ENCODE results near the gene ELFN1.
A peak's percentile ranks its signal among the peaks of the same experiment; 100 is the strongest.

ELFN1 gene

DNA sequence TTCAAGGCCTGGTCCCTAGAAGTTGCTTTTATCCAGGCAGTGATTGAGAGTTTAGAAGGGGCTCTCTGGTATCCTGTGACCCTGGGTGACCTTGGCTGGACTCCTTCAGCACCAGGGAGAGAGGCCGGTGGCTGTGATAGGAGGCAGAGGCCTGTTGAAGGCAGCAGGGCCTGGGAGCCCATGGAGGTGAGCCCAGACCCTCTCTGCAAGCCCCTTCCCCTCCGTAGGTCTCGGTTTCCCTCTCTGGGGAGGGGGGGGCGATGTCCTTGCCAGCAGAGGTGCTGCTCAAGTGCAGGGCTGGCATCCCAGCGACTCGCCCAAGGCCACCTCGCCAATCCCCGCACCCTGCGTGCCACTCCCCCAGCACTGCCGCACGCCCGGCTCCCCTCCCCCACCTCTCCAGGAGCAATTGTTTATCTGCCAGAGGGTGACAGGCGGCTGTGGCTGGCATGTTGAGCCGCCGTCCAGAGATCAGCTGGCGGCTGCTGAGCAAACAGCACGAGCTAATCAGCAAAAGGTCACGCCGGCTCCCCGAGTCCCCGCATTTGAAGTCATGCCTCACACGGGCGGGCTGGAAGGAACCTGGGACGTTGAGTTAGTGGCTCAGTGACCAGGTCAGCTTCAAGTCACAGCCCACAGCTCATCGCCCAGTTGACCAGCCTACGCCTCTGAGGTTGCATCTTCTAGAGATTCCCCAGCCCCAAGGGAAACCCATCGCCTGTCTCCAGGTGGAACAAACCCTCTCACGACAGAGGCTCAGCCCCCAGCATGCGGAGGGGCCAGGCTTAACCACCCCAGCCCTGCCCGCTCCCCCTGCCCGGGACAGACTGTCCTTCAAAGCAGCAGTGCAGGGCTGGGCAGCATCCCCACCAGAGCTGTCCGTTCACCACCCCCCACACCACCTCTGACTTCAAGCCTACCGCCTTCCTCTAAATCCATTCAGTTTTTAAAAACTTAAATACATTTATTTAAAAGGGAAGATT lies 43.7 kb downstream of the ELFN1 start:
- Histone ChIP-seq H3K27ac (ENCODE audit: low read length) (no peak overlapping the region), H3K79me2 (ENCODE audit: insufficient read depth, low read length) (no peaks in the 10 kb centered on the region), H3K4me2 (ENCODE audit: insufficient read depth, low read length) (no peak overlapping the region), H2AFZ (ENCODE audit: low read depth, low read length) (no peak overlapping the region), H3K9me3 (ENCODE audit: insufficient read depth, low read length, severe bottlenecking) (peaks cover 8% of the 10 kb centered on the region), H3K4me1 (ENCODE audit: insufficient read depth, low read length) (no peaks in the 10 kb centered on the region), H4K20me1 (ENCODE audit: insufficient read depth, low read length) (peaks cover 10% of the 10 kb centered on the region), H3K27me3 (ENCODE audit: insufficient read depth, low read length, poor library complexity) (no peaks in the 10 kb centered on the region), H3K4me3 (ENCODE audit: low read depth in 1 of 2, low read length in 2 of 2) (no peak overlapping the region), H3K9ac (ENCODE audit: low read depth, low read length) (no peak overlapping the region), H3K36me3 (ENCODE audit: insufficient read depth, low read length) (peaks cover 27% of the 10 kb centered on the region)
- DNase-seq (no peak), ATAC-seq (ENCODE audit: insufficient read depth, low read depth) (peak; percentile 31; the same call in 1 of the 3 replicates)
- no peak for TF ChIP-seq EZH2 (IDR thresholded peaks at IDR 0.05; ENCODE audit: borderline replicate concordance, low read depth, low read length, severe bottlenecking)
- TF ChIP-seq, protein P1, sequence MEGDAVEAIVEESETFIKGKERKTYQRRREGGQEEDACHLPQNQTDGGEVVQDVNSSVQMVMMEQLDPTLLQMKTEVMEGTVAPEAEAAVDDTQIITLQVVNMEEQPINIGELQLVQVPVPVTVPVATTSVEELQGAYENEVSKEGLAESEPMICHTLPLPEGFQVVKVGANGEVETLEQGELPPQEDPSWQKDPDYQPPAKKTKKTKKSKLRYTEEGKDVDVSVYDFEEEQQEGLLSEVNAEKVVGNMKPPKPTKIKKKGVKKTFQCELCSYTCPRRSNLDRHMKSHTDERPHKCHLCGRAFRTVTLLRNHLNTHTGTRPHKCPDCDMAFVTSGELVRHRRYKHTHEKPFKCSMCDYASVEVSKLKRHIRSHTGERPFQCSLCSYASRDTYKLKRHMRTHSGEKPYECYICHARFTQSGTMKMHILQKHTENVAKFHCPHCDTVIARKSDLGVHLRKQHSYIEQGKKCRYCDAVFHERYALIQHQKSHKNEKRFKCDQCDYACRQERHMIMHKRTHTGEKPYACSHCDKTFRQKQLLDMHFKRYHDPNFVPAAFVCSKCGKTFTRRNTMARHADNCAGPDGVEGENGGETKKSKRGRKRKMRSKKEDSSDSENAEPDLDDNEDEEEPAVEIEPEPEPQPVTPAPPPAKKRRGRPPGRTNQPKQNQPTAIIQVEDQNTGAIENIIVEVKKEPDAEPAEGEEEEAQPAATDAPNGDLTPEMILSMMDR (IDR thresholded peaks at IDR 0.05; ENCODE audit: borderline replicate concordance, extremely low read depth, low read length, poor library complexity, severe bottlenecking), result no peak

DNA sequence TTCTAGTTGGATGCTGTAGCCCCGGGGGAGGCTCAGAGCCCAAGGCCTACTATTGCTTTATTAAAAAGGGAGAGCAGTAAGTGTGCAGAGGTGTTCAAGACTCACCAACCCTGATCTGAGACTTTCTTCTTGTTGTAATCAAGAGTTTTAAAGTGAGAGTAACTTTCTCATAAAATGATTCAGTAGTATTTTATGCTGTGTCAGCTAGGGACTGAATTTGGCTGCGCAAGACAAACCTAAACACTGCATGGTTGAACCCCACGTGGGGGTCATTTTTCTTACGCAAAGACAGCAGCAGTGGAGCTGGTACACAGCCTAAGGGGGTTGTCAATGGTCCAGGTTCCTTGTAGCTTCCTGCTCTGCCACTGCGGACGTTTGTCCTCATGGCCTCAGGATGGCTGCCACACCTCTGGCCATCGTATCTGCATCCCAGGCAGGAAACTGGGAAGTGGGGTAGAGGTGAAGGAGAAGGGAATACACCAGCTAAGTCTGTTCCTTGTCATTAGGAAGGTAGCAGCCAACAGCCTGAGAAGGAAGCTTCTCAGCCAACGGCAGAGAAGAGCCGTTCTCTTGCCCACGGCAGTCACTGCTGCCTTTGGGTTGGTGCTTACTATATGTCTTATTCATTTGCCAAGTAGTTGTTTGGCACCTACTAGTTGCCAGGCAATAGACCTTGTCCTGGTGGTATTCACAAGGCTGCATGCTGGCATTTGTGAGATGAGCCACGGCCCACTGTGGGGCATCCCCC lies 44.7 kb downstream of the ELFN1 start:
- ATAC-seq (ENCODE audit: insufficient read depth, low read depth), result no peak
- no peak overlapping the region for H3K4me2 ChIP-seq (ENCODE audit: insufficient read depth, low read length)
- no peaks in the 10 kb centered on the region for H3K27me3 ChIP-seq (ENCODE audit: insufficient read depth, low read length, poor library complexity)

DNA sequence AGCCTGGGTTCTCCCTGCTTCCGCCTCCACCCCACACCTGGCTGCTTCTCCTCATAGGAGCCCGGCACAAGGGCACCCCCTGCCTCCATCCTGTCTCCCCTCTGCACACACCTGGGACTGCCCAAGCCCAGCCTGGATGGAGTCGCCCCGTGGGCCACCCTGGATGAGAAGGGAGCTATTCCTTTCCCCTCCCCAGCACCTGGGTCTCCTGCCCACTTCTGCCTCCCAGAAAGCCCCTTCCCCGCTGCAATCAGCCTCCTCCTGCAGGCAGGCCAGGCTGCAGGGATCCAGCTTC lies 45.2 kb downstream of the ELFN1 start:
- TF ChIP-seq, protein P1 (IDR thresholded peaks at IDR 0.05; ENCODE audit: borderline replicate concordance, extremely low read depth, low read length, poor library complexity, severe bottlenecking), result no peak
- no peak for TF ChIP-seq EZH2 (IDR thresholded peaks at IDR 0.05; ENCODE audit: borderline replicate concordance, low read depth, low read length, severe bottlenecking)
- Histone ChIP-seq H3K36me3 (ENCODE audit: insufficient read depth, low read length) (peaks cover 16% of the 10 kb centered on the region), H3K4me3 (ENCODE audit: low read depth in 1 of 2, low read length in 2 of 2) (no peak overlapping the region), H3K27me3 (ENCODE audit: insufficient read depth, low read length, poor library complexity) (no peaks in the 10 kb centered on the region), H3K4me1 (ENCODE audit: insufficient read depth, low read length) (no peaks in the 10 kb centered on the region), H4K20me1 (ENCODE audit: insufficient read depth, low read length) (peaks cover 10% of the 10 kb centered on the region), H2AFZ (ENCODE audit: low read depth, low read length) (no peak overlapping the region), H3K27ac (ENCODE audit: low read length) (no peak overlapping the region), H3K9ac (ENCODE audit: low read depth, low read length) (no peak overlapping the region), H3K4me2 (ENCODE audit: insufficient read depth, low read length) (no peak overlapping the region), H3K79me2 (ENCODE audit: insufficient read depth, low read length) (no peaks in the 10 kb centered on the region), H3K9me3 (ENCODE audit: insufficient read depth, low read length, severe bottlenecking) (no peaks in the 10 kb centered on the region)
- DNase-seq (no peak), ATAC-seq (ENCODE audit: insufficient read depth, low read depth) (no peak)

More for the DNA sequence above, 44.7 kb downstream of the ELFN1 start:
- no peak for DNase-seq
- Histone ChIP-seq H3K27ac (ENCODE audit: low read length) (no peak overlapping the region), H3K9me3 (ENCODE audit: insufficient read depth, low read length, severe bottlenecking) (peaks cover 2% of the 10 kb centered on the region), H3K4me3 (ENCODE audit: low read depth in 1 of 2, low read length in 2 of 2) (no peak overlapping the region), H3K36me3 (ENCODE audit: insufficient read depth, low read length) (peaks cover 17% of the 10 kb centered on the region), H3K9ac (ENCODE audit: low read depth, low read length) (no peak overlapping the region), H3K79me2 (ENCODE audit: insufficient read depth, low read length) (no peaks in the 10 kb centered on the region), H2AFZ (ENCODE audit: low read depth, low read length) (no peak overlapping the region), H4K20me1 (ENCODE audit: insufficient read depth, low read length) (peaks cover 10% of the 10 kb centered on the region), H3K4me1 (ENCODE audit: insufficient read depth, low read length) (no peaks in the 10 kb centered on the region)
- TF ChIP-seq, protein P1 (IDR thresholded peaks at IDR 0.05; ENCODE audit: borderline replicate concordance, extremely low read depth, low read length, poor library complexity, severe bottlenecking), result no peak
- no peak for TF ChIP-seq EZH2 (IDR thresholded peaks at IDR 0.05; ENCODE audit: borderline replicate concordance, low read depth, low read length, severe bottlenecking)

All from DND-41 (cell line).